Measurements from ENCODE around the gene POLR1A.

GRCh38 chr2:85978883-85979780 lies 126.6 kb downstream of the POLR1A start:
- TF ChIP-seq CTCF (IDR thresholded peaks at IDR 0.05) (no peak), POLR2A (IDR thresholded peaks at IDR 0.05) (no peak)
